NCI-H2171 treated with DMSO at 0.1 percent for 48 hours (cell line): Measurements from ENCODE around the gene GNAQ.
"Not testable (repeated sequence)": the region's sequence is repeated elsewhere in the genome, so short reads cannot be mapped to it uniquely, and the experiment has no call there.

Experiments used
- DNase-seq: peaks from one replicate; lab custom pipeline; 2025; lab: John Stamatoyannopoulos, UW

The GNAQ gene

DNA sequence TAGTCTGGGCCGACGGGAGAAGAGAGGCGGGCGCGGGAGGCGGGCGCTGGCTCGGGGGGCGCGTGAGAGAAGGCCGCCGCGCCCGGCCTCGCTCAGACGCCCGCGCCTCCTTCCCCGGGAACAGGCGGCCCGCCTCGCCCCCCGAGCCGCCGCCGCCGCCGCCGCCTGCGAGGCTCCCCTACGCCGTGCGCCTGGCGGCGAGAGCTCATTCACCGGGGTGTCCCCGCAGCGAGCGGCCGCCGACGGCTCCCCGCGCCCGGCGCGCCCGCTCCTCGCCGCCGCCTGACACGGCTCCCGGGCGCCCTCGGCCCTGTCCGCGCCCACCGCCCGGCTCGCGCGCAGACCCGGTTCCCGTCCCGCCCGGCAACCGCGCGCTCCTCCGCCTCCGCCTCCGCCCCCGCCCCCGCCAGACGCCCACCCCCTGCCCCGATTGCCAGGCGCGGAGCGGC lies at the start of gene GNAQ:
GNAQ (minus strand) TSS at position 368 of the 449 bp plus-strand sequence. CDS start 576 bp downstream, outside the sequence.
- DNase-seq: peak; percentile 46

DNA sequence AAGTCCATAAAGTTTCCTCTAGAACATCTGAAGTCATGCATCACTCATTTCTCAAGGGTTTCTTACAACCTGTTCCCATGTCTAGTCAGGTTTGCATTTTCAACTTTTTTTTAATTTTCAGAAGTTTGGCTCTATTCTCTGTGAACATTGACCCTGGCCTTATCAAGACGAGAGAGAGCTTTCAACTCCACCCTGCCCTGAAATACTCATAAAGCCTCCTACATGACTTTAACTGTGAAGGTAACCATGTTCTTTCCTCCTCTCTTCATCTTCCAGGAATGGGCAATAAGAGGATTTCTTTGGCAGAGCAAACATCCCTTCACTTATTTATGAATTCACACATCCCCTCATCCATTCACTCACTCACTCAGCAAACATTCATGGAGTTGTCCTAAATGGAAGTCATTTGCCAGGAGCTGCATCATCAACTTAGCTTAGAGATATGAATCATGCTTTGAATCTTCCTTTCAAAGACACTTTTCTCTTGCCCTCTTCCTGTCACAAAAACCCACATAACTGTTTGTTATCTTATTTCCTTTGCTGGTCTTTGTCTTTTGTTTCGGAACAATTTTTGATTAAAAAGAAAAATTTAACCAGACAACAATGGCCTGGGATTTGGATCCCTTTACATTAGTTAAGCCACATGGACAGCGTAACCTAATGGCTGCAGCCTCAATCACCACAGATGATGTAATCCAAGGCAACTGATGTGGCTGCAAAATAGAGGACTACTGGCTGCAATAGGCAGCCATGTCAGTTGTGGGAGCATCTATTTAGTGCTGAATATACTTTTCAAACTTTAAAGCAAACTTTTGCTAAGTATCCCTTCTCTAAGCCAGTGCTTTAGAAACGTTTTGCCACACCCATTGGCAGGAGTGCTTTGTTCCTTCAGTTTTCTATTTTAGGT lies 43.0 kb upstream of the GNAQ start:
- no peak for DNase-seq

DNA sequence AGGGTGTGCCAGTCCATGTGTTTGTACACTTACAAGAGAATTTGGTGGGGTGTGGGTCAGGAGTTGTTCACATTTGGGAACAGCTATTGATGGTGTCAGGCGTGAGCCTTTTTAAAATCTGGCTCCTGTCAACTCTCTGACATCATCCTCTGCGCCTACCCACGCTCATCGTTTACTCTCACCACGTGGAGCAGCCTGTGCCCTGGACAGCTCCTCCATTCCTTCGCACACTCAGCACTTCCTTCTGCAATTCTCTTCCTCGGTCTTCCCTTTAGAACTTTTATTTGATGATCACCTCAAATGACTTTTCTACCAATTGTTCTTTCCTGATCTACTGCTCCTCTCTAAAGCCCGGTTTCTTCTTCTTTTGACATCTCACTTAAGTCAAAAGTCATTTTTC lies 42.1 kb upstream of the GNAQ start:
- DNase-seq: no peak

DNA sequence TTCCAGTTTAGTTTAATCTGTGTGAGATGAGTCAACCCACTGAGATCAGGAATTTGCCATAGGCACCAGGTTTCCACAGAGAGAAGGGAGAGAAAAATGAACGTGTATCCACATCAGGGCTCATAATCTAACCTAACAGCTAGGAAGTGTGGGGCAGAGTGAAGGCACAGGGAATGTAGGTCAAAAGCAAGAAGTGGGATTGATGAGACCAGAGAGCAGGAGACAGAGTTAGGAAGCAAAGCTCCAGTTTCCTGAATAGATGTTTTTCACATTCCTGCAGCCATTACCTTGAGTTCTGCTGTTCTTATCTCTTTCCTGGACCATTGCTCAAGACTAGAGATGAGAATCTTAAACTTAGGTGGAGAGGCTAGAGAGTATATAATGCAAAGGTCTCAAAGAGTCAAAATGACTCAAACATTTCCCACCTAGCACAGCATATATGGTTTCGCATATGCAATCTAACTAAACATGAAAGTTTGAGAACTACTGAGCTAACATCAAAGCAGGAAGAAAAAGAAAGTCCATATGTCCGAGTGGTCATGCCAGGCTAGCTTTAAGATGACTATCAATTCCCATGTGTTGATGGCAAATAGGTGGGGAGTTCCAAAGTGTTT lies 41.1 kb upstream of the GNAQ start:
- no peak for DNase-seq

DNA sequence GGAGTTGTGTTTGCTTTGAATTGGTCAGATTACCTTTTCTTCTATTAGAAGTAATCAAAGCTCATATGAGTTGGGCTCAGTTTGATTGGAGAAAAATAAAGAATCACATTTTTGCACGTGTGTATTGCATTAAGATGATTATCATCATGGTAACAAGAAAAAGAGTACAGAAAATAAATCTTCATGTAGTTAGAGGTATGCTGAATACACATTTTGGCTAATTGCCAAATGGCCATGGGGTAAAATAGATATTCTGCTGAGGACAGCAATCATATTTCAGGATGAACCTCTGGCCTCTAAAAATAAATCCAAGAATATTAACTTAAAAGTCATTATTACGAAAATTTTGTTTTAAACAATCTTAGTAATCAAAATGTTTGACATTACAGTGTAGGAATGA lies 38.9 kb upstream of the GNAQ start:
- DNase-seq: no peak

GRCh38 chr9:78064075-78064474 lies 32.5 kb upstream of the GNAQ start:
- no peak for DNase-seq

DNA sequence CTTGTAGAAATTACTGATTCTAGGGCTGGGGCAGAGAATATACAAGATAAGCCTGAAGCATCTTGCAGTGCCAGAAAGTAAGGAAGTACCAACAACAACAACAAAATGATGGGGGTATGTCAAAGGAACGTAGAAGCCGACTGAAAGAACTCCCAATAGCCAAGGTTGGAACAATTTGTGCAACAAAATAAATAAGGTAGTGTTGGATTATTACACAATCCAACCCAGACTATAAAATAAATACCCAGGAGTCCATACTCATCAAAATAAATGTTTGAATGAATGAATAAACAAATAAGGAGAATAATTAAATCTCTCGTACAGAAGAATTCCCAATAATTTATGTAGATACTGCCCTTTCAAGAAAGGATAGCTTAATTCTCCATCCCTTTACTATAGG lies 31.1 kb upstream of the GNAQ start:
- DNase-seq: no peak

DNA sequence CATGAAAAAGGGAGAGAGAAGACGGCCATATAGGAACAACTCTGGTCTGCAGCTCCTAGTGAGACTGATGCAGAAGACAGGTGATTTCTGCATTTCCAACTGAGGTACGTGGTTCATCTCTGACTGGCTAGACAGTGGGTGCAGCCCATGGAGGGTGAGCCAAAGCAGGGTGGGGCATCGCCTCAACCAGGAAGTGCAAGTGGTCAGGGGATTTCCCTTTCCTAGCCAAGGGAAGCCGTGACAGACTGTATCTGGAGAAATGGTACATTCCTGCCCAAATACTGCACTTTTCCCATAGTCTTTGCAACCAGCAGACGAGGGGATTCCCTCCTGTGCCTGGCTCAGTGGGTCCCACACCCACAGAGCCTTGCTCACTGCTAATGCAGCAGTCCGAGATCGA lies 22.6 kb upstream of the GNAQ start:
- not testable (repeated sequence) for DNase-seq

- no peak for DNase-seq
These were observed 22.0 kb upstream of the GNAQ start for GRCh38 chr9:78053627-78054026.

DNA sequence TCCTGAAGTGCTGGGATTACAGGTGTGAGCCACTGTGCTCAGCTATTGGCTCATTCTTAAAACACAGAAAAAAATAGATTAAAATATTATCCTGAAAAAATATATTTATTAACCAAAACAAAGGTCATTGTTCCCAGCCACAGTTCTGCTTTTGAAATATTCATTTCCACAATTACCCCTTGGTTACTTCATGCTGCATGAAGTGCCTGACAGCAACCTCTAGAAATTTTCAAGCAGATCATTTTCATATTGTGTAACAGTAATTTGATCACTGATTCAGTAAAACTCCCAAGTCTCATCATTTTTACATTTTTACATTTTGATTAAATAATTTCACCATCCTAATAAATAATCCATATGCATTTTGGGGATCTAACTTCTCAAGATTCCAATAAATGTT lies 18.8 kb upstream of the GNAQ start:
- DNase-seq: no peak

GRCh38 chr9:78049484-78049883 lies 17.9 kb upstream of the GNAQ start:
- DNase-seq: no peak

- DNase-seq: no peak
These were observed 15.5 kb upstream of the GNAQ start for GRCh38 chr9:78047106-78047505.

DNA sequence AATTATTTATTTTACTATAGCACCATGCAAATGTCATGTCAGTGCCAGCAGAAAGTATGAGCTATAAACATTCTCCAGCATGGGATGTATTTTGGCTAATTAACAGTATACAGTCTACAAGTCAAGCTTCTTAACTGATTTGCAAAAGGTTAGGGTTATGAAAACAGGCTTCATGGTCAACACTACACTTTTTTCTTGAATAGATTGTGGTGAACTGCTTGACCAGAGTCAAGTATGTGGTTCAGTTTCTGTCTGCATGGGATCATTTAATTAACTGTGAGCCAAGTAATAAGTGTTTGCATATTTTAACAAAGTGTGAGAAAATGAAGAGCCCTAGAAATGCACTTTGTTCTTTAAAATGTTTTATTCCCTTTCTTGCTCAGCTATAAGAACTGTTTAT lies 14.5 kb upstream of the GNAQ start:
- DNase-seq: no peak

DNA sequence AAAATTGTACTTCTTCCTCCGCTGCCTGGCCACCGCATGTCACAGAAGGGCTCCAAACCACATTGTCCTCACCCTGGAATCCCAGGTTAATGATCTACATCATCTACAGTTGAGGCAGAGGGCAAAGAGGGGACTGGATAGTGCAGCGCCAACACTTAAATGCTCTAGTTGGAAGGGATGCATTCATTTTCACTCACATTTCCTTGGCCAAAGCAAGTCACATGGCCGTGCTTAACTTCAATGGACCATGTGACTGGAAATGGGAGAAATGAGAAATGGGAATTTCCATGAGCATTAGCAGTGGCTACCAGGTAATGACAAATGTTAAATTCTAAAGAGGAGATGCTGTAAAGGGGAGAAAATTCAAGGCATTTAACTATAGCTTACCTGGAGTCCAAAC lies 13.3 kb upstream of the GNAQ start:
- DNase-seq: no peak

DNA sequence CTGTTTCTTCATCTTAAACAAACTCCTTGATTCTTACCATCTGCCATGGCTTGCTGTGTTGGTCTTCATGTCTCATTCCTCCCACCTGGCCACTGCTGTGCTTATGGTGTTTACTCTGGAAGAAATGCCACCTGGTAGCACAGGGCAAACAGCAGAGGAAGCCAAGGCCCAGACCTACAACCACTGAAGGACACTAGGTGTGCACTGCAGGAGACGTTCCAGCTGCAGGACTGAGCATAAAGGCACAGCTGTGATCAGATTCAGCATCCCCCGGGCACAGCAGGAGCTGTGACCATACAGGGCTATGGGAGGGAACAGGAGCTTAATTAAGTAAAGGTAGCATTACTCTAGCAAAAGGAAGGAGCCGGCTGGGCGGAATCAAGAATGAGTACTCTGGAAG lies 12.6 kb upstream of the GNAQ start:
- DNase-seq: peak; percentile 49

GRCh38 chr9:78041971-78042370 lies 10.4 kb upstream of the GNAQ start:
- no peak for DNase-seq

GRCh38 chr9:78040726-78041125 lies 9.1 kb upstream of the GNAQ start:
- DNase-seq: no peak

GRCh38 chr9:78038620-78039300 lies 7.1 kb upstream of the GNAQ start:
- DNase-seq: no peak

GRCh38 chr9:78035383-78035993 lies 3.9 kb upstream of the GNAQ start:
- DNase-seq: peak; percentile 78

GRCh38 chr9:78033870-78034269 lies 2.3 kb upstream of the GNAQ start:
- no peak for DNase-seq

DNA sequence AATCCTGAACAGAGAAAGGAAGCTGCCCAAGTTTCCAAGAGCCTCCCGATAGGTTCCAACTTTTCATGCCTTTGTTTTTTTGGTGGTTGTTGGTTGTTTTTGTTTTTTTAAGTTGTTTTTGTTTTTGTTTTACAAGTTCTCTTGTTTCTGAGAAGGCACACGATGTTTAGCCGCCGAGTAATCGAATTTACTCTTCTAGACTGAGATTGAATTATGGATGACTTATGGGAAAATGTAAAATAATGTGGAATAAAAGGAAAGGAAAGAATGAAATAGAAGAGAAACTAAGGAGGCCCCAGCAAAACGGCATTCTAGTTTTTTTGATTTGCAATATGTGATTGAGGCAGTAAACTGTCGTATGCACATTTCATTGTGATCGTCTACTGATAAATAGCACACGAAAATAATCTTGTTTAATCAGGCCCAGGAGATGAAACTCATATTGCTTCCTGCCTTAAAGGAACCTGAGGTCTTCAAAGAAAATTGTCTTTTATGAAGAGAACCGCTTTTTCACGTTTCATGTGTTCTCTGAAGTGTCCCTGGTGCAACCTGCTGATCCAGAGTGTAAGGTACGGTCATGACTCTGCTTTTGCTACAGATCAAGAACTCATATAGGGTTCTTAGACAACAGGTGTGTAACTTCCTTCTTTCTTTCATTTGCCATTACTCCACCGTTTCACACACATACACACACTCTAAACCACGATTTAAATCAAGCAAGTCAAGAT lies 1.3 kb upstream of the GNAQ start:
- DNase-seq: no peak
